Common myeloid progenitor, CD34-positive (primary cell): ENCODE results near the gene CDC42EP5.
"Not testable (repeated sequence)": the region's sequence is repeated elsewhere in the genome, so short reads cannot be mapped to it uniquely, and the experiment has no call there.

ENCODE experiments used
- CTCF ChIA-PET: fragments of 350-600 bp; sonication (Branson Sonifier 250); formaldehyde crosslinking; loops from one replicate; lab custom pipeline; 2021; ENCODE audit warnings: antibody characterized with exemption; lab: Charles Lee
- POLR2A ChIA-PET: fragments of 350-600 bp; sonication (Branson Sonifier 250); formaldehyde crosslinking; loops from one replicate; lab custom pipeline; 2021; ENCODE audit warnings: antibody characterized with exemption; lab: Charles Lee
- DNase-seq, 3 donors: peaks; one replicate each; pipeline versions ENCODE4 v3.0.0 to v3.0.0-alpha.2; 2013
- H3K27ac ChIP-seq, 2 experiments: 1 replicate in 1 of 2; 2 replicates in 1 of 2; pipeline ENCODE4 v1.7.0; 2013; ENCODE audit warnings: inconsistent platforms in 2 of 2, low read length in 2 of 2, mild to moderate bottlenecking in 2 of 2, low read depth in 1 of 2, moderate library complexity in 1 of 2; ENCODE audit not compliant: severe bottlenecking in 2 of 2, insufficient read depth in 1 of 2, poor library complexity in 1 of 2
- H3K27me3 ChIP-seq, 5 experiments: replicated peaks in 2 of 5; 1 replicate in 3 of 5; 2 replicates in 2 of 5; pipeline versions ENCODE4 v1.6.1 to v1.7.0; 2013; ENCODE audit warnings: low read length in 4 of 5, mild to moderate bottlenecking in 2 of 5, moderate library complexity in 2 of 5, inconsistent platforms in 1 of 5; ENCODE audit not compliant: insufficient read depth in 5 of 5, control insufficient read depth in 4 of 5
- H3K36me3 ChIP-seq, 4 experiments: 1 replicate in 2 of 4; 2 replicates in 2 of 4; pipeline versions ENCODE4 v1.6.1 to v1.7.0; 2013; ENCODE audit warnings: low read length in 3 of 4, control low read depth in 1 of 4, mild to moderate bottlenecking in 1 of 4; ENCODE audit not compliant: control insufficient read depth in 4 of 4, insufficient read depth in 4 of 4
- H3K4me1 ChIP-seq, 4 experiments: 1 replicate in 3 of 4; 2 replicates in 1 of 4; pipeline versions ENCODE4 v1.6.1 to v1.7.1; 2013; ENCODE audit warnings: low read length in 3 of 4, mild to moderate bottlenecking in 3 of 4, control low read depth in 1 of 4, inconsistent platforms in 1 of 4, moderate library complexity in 1 of 4; ENCODE audit not compliant: control insufficient read depth in 4 of 4, insufficient read depth in 4 of 4; ENCODE audit errors: control extremely low read depth in 1 of 4
- H3K4me3 ChIP-seq, 7 experiments: 1 replicate in 4 of 7; 2 replicates in 3 of 7; pipeline versions ENCODE4 v1.5.1 to v1.7.0; 2013; ENCODE audit warnings: mild to moderate bottlenecking in 7 of 7, low read length in 6 of 7, moderate library complexity in 6 of 7, inconsistent platforms in 2 of 7, low read depth in 2 of 7, control low read depth in 1 of 7; ENCODE audit not compliant: insufficient read depth in 4 of 7, control insufficient read depth in 1 of 7; ENCODE audit errors: extremely low read depth in 1 of 7
- H3K9me3 ChIP-seq, 5 experiments: 1 replicate in 4 of 5; 2 replicates in 1 of 5; pipeline versions ENCODE4 v1.6.1 to v1.7.1; 2013; ENCODE audit warnings: low read length in 4 of 5, mild to moderate bottlenecking in 2 of 5, inconsistent platforms in 1 of 5, low read depth in 1 of 5, moderate library complexity in 1 of 5; ENCODE audit not compliant: control insufficient read depth in 4 of 5, insufficient read depth in 2 of 5; ENCODE audit errors: control extremely low read depth in 1 of 5
- WGBS: methylation state at CpG from one replicate; pipeline ENCODE4 v1.1.5; 2013; ENCODE audit not compliant: insufficient coverage; 5-methylcytosine and 5-hydroxymethylcytosine counted together

The CDC42EP5 gene

GRCh38 chr19:54509200-54509940 is 36.3 kb upstream of the CDC42EP5 start:
- WGBS = 0% methylated on average over 1 of the region's 21 CpGs
- H3K27ac ChIP-seq, DNase-seq, POLR2A ChIA-PET, H3K4me1 ChIP-seq, H3K9me3 ChIP-seq, H3K4me3 ChIP-seq, H3K36me3 ChIP-seq, CTCF ChIA-PET: not testable (repeated sequence)
- H3K27me3 ChIP-seq = peaks cover 0 to 18% (median 4%) of the 10 kb centered on the region in 5 experiments

- H3K4me3 ChIP-seq, H3K4me1 ChIP-seq, CTCF ChIA-PET, H3K27ac ChIP-seq, POLR2A ChIA-PET, H3K36me3 ChIP-seq, H3K9me3 ChIP-seq, DNase-seq: not testable (repeated sequence)
- WGBS = no CpG with 5 or more reads among the region's 3 CpGs
- peaks cover 0 to 18% (median 4%) of the 10 kb centered on the region in 5 experiments for H3K27me3 ChIP-seq
Observed at GRCh38 chr19:54508487-54508886, 35.4 kb upstream of the CDC42EP5 start.

GRCh38 chr19:54507824-54508223 is 34.7 kb upstream of the CDC42EP5 start:
- H3K9me3 ChIP-seq = no peaks in the 10 kb centered on the region
- H3K4me1 ChIP-seq = peaks cover 0 to 4% (median under 1%) of the 10 kb centered on the region in 4 experiments
- 70% methylated on average over 11 of the region's 12 CpGs for WGBS
- no peak overlapping the region for H3K27ac ChIP-seq
- no peaks in the 10 kb centered on the region for H3K36me3 ChIP-seq
- ChIA-PET POLR2A (no interaction called here), CTCF (no interaction called here)
- H3K27me3 ChIP-seq = peaks cover 0 to 15% (median 0%) of the 10 kb centered on the region in 5 experiments
- no peak for DNase-seq
- H3K4me3 ChIP-seq = no peak overlapping the region

GRCh38 chr19:54507038-54507717 is 34.1 kb upstream of the CDC42EP5 start:
- H3K9me3 ChIP-seq, H3K36me3 ChIP-seq, POLR2A ChIA-PET, CTCF ChIA-PET, H3K4me1 ChIP-seq, DNase-seq, H3K4me3 ChIP-seq, H3K27ac ChIP-seq: not testable (repeated sequence)
- 92% methylated on average over 5 of the region's 15 CpGs for WGBS
- H3K27me3 ChIP-seq = peaks cover 0 to 15% (median 0%) of the 10 kb centered on the region in 5 experiments

GRCh38 chr19:54506079-54506478 is 33.0 kb upstream of the CDC42EP5 start:
- no peak for DNase-seq
- Histone ChIP-seq H3K4me1 (peaks cover 0 to 7% (median 1%) of the 10 kb centered on the region in 4 experiments), H3K4me3 (no peak overlapping the region), H3K36me3 (no peaks in the 10 kb centered on the region), H3K9me3 (no peaks in the 10 kb centered on the region), H3K27me3 (peaks cover 0 to 15% (median 0%) of the 10 kb centered on the region in 5 experiments), H3K27ac (no peak overlapping the region)
- ChIA-PET CTCF (no interaction called here), POLR2A (no interaction called here)
- 75% methylated on average over 4 of the region's 10 CpGs for WGBS

GRCh38 chr19:54505542-54505941 is 32.4 kb upstream of the CDC42EP5 start:
- H3K9me3 ChIP-seq, POLR2A ChIA-PET, H3K4me3 ChIP-seq, CTCF ChIA-PET, H3K36me3 ChIP-seq, H3K27ac ChIP-seq, H3K4me1 ChIP-seq, DNase-seq: not testable (repeated sequence)
- H3K27me3 ChIP-seq = peaks cover 0 to 18% (median 0%) of the 10 kb centered on the region in 5 experiments
- WGBS = 70% methylated on average over 1 of the region's 4 CpGs

- H3K4me1 ChIP-seq = peaks cover 0 to 7% (median 1%) of the 10 kb centered on the region in 4 experiments
- no peaks in the 10 kb centered on the region for H3K36me3 ChIP-seq
- H3K27me3 ChIP-seq = peaks cover 0 to 20% (median 3%) of the 10 kb centered on the region in 5 experiments
- DNase-seq = peak in 1 of 3 donors; percentile 16
- no peak within 1 kb of the TSS for H3K27ac ChIP-seq
- peak within 1 kb of the TSS in 1 of 7 experiments; percentile 64 for H3K4me3 ChIP-seq
- ChIA-PET CTCF (no interaction called here), POLR2A (no interaction called here)
- WGBS = 55% methylated on average over 9 of the region's 14 CpGs
- H3K9me3 ChIP-seq = no peaks in the 10 kb centered on the region
Observed at GRCh38 chr19:54502518-54503048, 29.5 kb upstream of the CDC42EP5 start, which contains the start of gene LAIR2. TSS of gene LAIR2 (plus strand) at chr19:54502831. CDS start at chr19:54502919, 88 bp downstream.
